Measurements from ENCODE around the gene DCT.

Gene DCT

DNA sequence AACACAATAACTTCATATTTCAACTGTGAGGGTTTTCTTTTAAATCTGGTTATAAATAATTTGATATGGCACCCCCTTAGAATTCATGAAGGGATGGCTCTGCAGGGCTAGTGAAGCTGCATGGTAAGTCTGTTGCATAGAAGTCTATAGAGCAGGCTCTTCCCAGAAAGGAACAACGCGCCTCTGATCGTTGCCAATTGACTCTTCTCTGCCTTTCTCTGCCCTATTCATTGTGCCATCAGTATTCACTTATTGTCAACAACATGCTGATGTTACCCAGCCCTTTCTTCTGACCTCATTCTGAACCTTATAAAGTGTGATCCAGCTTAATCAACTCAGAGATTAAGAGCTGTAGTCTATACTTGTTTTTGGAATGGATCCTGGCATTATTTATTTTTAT is 16.3 kb upstream of the DCT start:
- Histone ChIP-seq H3K4me1 (ENCODE audit: control insufficient read depth, insufficient read depth, low read length) (no peaks in the 10 kb centered on the region), H3K9ac (ENCODE audit: low read length) (no peak overlapping the region), H3K27ac (ENCODE audit: low read depth, low read length) (no peak overlapping the region), H3K27me3 (ENCODE audit: control insufficient read depth, insufficient read depth, low read length) (no peaks in the 10 kb centered on the region), H3K36me3 (ENCODE audit: control insufficient read depth, insufficient read depth, low read length) (no peaks in the 10 kb centered on the region), H3K4me3 (ENCODE audit: low read depth, low read length) (no peak overlapping the region), H3K9me3 (ENCODE audit: control insufficient read depth, insufficient read depth, low read depth, low read length) (no peaks in the 10 kb centered on the region)

DNA sequence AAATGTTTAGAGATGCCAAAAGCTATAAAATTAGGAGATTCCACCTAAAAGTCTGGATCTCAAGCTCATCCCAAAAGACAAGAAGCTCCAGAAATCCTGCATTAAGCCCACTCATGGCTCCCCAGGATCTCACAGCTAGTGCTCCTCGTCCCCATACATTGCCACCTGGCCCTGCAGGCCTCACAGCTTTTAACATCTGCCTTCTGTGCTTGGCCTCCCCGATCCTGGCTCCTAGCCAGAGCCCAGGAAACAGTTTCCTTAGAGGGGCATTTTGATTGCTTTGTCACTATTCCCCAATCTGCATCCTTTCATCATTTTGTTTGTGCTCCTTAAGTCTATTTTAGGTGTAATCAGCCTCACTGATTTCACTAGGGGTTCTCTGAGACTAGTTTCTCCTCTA is 14.5 kb upstream of the DCT start:
- H3K9ac ChIP-seq (ENCODE audit: low read length), result no peak overlapping the region
- no peak overlapping the region for H3K4me3 ChIP-seq (ENCODE audit: low read depth, low read length)
- no peaks in the 10 kb centered on the region for H3K4me1 ChIP-seq (ENCODE audit: control insufficient read depth, insufficient read depth, low read length)
- no peaks in the 10 kb centered on the region for H3K27me3 ChIP-seq (ENCODE audit: control insufficient read depth, insufficient read depth, low read length)
- H3K9me3 ChIP-seq (ENCODE audit: control insufficient read depth, insufficient read depth, low read depth, low read length), result no peaks in the 10 kb centered on the region
- no peaks in the 10 kb centered on the region for H3K36me3 ChIP-seq (ENCODE audit: control insufficient read depth, insufficient read depth, low read length)
- H3K27ac ChIP-seq (ENCODE audit: low read depth, low read length), result no peak overlapping the region

DNA sequence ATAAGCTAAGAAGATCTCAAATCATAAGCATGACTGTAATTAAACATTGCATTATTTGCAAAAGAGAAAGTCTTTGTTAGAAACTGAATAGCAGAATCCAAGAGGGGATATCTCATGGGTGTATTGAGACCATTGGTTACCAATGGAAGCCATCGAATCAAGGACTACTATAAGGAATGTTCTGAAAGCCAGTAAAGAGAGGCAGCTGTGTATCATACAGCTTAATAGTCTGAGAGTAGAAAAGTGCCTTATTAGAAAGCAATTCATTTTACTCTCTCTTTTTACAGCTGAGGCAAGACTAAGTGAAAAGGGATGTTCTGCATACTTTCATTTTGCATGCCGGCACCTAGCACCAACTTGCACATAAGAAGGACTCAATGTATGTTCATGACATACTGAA is 7.6 kb upstream of the DCT start:
- peaks cover 8% of the 10 kb centered on the region; the same call in 1 of the 2 replicates for H3K27me3 ChIP-seq (ENCODE audit: control insufficient read depth, insufficient read depth, low read length)
- no peaks in the 10 kb centered on the region for H3K4me1 ChIP-seq (ENCODE audit: control insufficient read depth, insufficient read depth, low read length)
- no peak overlapping the region for H3K9ac ChIP-seq (ENCODE audit: low read length)
- no peak overlapping the region for H3K4me3 ChIP-seq (ENCODE audit: low read depth, low read length)
- H3K27ac ChIP-seq (ENCODE audit: low read depth, low read length), result no peak overlapping the region
- no peaks in the 10 kb centered on the region for H3K36me3 ChIP-seq (ENCODE audit: control insufficient read depth, insufficient read depth, low read length)
- no peaks in the 10 kb centered on the region for H3K9me3 ChIP-seq (ENCODE audit: control insufficient read depth, insufficient read depth, low read depth, low read length)

DNA sequence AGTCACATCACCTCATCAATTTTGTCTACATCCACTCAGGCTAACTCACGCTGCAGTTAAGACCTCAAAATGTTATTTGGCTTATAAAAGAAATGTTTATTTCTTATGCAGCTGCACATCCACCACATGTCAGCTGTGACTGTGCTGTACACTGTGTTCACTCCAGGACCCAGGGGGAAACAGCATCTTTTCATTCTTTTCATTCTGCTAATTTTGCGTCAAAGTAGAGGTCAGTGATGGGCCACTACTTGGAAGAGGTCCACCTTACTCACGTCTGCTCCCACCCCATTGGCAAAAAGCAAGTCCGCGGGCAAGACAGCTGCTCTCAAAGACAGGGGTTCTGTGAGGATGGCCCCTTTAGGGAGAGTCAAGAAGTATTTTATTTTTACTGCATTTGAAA is 4.5 kb upstream of the DCT start:
- H3K9me3 ChIP-seq (ENCODE audit: control insufficient read depth, insufficient read depth, low read depth, low read length), result no peaks in the 10 kb centered on the region
- H3K27me3 ChIP-seq (ENCODE audit: control insufficient read depth, insufficient read depth, low read length), result peaks cover 8% of the 10 kb centered on the region; the same call in 1 of the 2 replicates
- no peak overlapping the region for H3K27ac ChIP-seq (ENCODE audit: low read depth, low read length)
- no peaks in the 10 kb centered on the region for H3K36me3 ChIP-seq (ENCODE audit: control insufficient read depth, insufficient read depth, low read length)
- no peak overlapping the region for H3K4me3 ChIP-seq (ENCODE audit: low read depth, low read length)
- no peak overlapping the region for H3K9ac ChIP-seq (ENCODE audit: low read length)
- no peaks in the 10 kb centered on the region for H3K4me1 ChIP-seq (ENCODE audit: control insufficient read depth, insufficient read depth, low read length)

DNA sequence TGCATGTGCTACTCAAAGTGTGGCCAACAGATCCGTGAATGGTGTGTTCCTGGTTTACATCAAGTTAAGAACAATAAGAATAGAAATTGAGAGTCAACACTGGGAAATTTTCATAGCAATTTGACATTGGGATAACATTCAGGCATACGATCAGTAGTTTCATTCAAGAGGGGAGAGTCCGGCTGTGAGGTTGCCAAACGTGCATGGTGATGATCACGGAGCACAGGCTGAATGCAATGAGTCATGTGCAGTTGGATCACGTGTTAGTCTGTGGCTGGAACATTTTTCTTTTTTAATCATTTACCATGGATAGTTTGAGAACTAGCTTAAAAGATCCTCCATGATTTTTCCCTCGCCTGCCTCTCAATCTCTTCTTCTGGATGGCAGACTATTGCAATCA is 2.5 kb upstream of the DCT start:
- Histone ChIP-seq H3K27ac (ENCODE audit: low read depth, low read length) (no peak overlapping the region), H3K4me3 (ENCODE audit: low read depth, low read length) (no peak overlapping the region), H3K4me1 (ENCODE audit: control insufficient read depth, insufficient read depth, low read length) (no peaks in the 10 kb centered on the region), H3K9ac (ENCODE audit: low read length) (no peak overlapping the region), H3K27me3 (ENCODE audit: control insufficient read depth, insufficient read depth, low read length) (peaks cover 1% of the 10 kb centered on the region; the same call in 1 of the 2 replicates), H3K36me3 (ENCODE audit: control insufficient read depth, insufficient read depth, low read length) (no peaks in the 10 kb centered on the region), H3K9me3 (ENCODE audit: control insufficient read depth, insufficient read depth, low read depth, low read length) (no peaks in the 10 kb centered on the region)

GRCh38 chr13:94480672-94481145 is 1.2 kb upstream of the DCT start:
- H3K4me1 ChIP-seq (ENCODE audit: control insufficient read depth, insufficient read depth, low read length), result no peaks in the 10 kb centered on the region
- H3K9ac ChIP-seq (ENCODE audit: low read length), result no peak overlapping the region
- H3K36me3 ChIP-seq (ENCODE audit: control insufficient read depth, insufficient read depth, low read length), result no peaks in the 10 kb centered on the region
- no peaks in the 10 kb centered on the region for H3K9me3 ChIP-seq (ENCODE audit: control insufficient read depth, insufficient read depth, low read depth, low read length)
- H3K27me3 ChIP-seq (ENCODE audit: control insufficient read depth, insufficient read depth, low read length), result no peaks in the 10 kb centered on the region; the same call in 1 of the 2 replicates
- H3K4me3 ChIP-seq (ENCODE audit: low read depth, low read length), result no peak overlapping the region
- no peak overlapping the region for H3K27ac ChIP-seq (ENCODE audit: low read depth, low read length)

DNA sequence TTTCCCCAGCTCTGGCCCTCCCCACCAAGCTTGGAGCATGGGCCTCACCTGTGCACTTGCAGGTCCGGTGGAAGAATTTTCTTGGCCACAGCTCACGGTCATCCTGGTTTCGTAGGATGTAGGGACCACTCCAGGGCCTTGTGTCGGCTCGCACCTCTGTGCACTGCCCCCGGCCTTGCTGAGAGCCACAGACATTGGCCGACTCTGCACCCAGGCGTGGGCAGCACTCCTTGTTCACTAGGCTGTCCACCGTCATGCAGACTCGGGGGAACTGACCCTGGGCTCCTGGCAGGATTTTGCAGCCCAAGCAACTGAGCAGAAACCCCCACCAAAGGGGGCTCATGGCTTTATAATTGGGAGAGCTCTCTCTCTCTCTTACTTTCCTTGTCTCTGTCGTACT is 569 bp downstream of the DCT start:
- H3K27me3 ChIP-seq (ENCODE audit: control insufficient read depth, insufficient read depth, low read length), result no peaks in the 10 kb centered on the region; the same call in 1 of the 2 replicates
- no peak overlapping the region for H3K9ac ChIP-seq (ENCODE audit: low read length)
- no peaks in the 10 kb centered on the region for H3K9me3 ChIP-seq (ENCODE audit: control insufficient read depth, insufficient read depth, low read depth, low read length)
- H3K27ac ChIP-seq (ENCODE audit: low read depth, low read length), result no peak overlapping the region
- no peaks in the 10 kb centered on the region for H3K4me1 ChIP-seq (ENCODE audit: control insufficient read depth, insufficient read depth, low read length)
- H3K36me3 ChIP-seq (ENCODE audit: control insufficient read depth, insufficient read depth, low read length), result no peaks in the 10 kb centered on the region
- no peak overlapping the region for H3K4me3 ChIP-seq (ENCODE audit: low read depth, low read length)

DNA sequence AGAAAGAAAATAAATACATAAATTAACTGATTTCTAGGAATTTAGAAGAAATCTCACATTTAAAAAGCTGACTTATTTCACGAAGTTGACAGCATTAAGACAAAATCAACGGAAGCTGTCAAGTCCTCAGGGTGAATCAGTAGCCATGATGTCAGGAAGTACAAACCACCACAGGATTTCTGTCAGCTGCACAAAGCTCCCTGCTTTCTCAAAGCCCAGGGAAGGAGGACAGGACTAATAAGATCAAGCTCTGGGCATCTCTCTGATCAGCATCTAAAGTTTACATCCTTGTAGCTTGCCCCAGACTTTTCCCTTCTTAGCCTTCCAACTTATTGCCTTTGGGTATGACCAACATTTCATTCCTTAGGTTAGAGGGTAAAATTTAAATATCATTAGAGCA is 9.4 kb downstream of the DCT start:
- H3K4me1 ChIP-seq (ENCODE audit: control insufficient read depth, insufficient read depth, low read length), result no peaks in the 10 kb centered on the region
- no peak overlapping the region for H3K4me3 ChIP-seq (ENCODE audit: low read depth, low read length)
- no peaks in the 10 kb centered on the region for H3K27me3 ChIP-seq (ENCODE audit: control insufficient read depth, insufficient read depth, low read length)
- H3K9ac ChIP-seq (ENCODE audit: low read length), result no peak overlapping the region
- H3K9me3 ChIP-seq (ENCODE audit: control insufficient read depth, insufficient read depth, low read depth, low read length), result no peaks in the 10 kb centered on the region
- no peaks in the 10 kb centered on the region for H3K36me3 ChIP-seq (ENCODE audit: control insufficient read depth, insufficient read depth, low read length)
- no peak overlapping the region for H3K27ac ChIP-seq (ENCODE audit: low read depth, low read length)

DNA sequence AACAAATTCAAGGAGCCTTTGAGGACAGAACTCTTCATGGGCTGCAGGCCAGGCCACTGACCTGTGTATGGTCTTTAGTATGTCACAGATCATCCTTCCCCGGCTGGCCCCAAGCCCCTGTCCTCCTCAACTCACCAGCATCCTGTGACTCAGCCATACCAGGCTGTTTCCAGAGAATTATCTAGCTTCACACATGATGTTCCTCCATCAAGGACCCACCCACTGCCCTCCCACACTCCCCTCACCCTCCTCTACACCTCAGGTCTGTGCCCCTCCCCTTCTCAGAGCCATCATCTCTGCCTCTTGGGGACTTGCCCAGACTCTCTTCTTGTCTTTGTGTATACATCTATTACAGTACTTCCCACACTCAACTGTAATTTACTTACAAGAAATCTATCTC is 14.7 kb downstream of the DCT start:
- Histone ChIP-seq H3K36me3 (ENCODE audit: control insufficient read depth, insufficient read depth, low read length) (no peaks in the 10 kb centered on the region), H3K4me3 (ENCODE audit: low read depth, low read length) (no peak overlapping the region), H3K9ac (ENCODE audit: low read length) (no peak overlapping the region), H3K27me3 (ENCODE audit: control insufficient read depth, insufficient read depth, low read length) (no peaks in the 10 kb centered on the region), H3K4me1 (ENCODE audit: control insufficient read depth, insufficient read depth, low read length) (no peaks in the 10 kb centered on the region), H3K9me3 (ENCODE audit: control insufficient read depth, insufficient read depth, low read depth, low read length) (no peaks in the 10 kb centered on the region), H3K27ac (ENCODE audit: low read depth, low read length) (no peak overlapping the region)

GRCh38 chr13:94462670-94463069 is 16.8 kb downstream of the DCT start:
- Histone ChIP-seq H3K9me3 (ENCODE audit: control insufficient read depth, insufficient read depth, low read depth, low read length) (no peaks in the 10 kb centered on the region), H3K9ac (ENCODE audit: low read length) (no peak overlapping the region), H3K36me3 (ENCODE audit: control insufficient read depth, insufficient read depth, low read length) (no peaks in the 10 kb centered on the region), H3K4me3 (ENCODE audit: low read depth, low read length) (no peak overlapping the region), H3K4me1 (ENCODE audit: control insufficient read depth, insufficient read depth, low read length) (no peaks in the 10 kb centered on the region), H3K27me3 (ENCODE audit: control insufficient read depth, insufficient read depth, low read length) (no peaks in the 10 kb centered on the region), H3K27ac (ENCODE audit: low read depth, low read length) (no peak overlapping the region)

DNA sequence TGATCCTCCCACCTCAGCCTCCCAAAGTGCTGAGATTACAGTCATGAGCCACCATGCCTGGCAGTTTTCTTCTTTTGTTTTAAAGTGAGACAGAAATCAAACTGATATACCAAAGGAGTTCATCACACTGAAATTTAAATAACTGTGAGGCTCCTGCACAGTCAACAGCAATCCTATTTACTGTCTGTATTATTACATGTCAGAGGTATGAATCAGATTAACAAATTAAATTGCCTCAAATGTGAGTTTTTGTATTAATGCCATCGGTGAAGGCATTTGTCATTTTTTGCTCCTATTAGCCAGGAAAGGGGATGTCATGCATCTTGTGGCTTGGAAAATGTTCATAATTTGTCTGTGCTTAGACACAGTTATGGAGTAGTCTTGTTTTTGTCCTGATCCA is 20.4 kb downstream of the DCT start:
- Histone ChIP-seq H3K9me3 (ENCODE audit: control insufficient read depth, insufficient read depth, low read depth, low read length) (no peaks in the 10 kb centered on the region), H3K4me1 (ENCODE audit: control insufficient read depth, insufficient read depth, low read length) (no peaks in the 10 kb centered on the region), H3K36me3 (ENCODE audit: control insufficient read depth, insufficient read depth, low read length) (no peaks in the 10 kb centered on the region), H3K27me3 (ENCODE audit: control insufficient read depth, insufficient read depth, low read length) (no peaks in the 10 kb centered on the region), H3K27ac (ENCODE audit: low read depth, low read length) (no peak overlapping the region), H3K9ac (ENCODE audit: low read length) (no peak overlapping the region), H3K4me3 (ENCODE audit: low read depth, low read length) (no peak overlapping the region)

GRCh38 chr13:94455414-94455813 is 24.1 kb downstream of the DCT start:
- Histone ChIP-seq H3K4me1 (ENCODE audit: control insufficient read depth, insufficient read depth, low read length) (no peaks in the 10 kb centered on the region), H3K27me3 (ENCODE audit: control insufficient read depth, insufficient read depth, low read length) (no peaks in the 10 kb centered on the region), H3K9ac (ENCODE audit: low read length) (no peak overlapping the region), H3K4me3 (ENCODE audit: low read depth, low read length) (no peak overlapping the region), H3K36me3 (ENCODE audit: control insufficient read depth, insufficient read depth, low read length) (no peaks in the 10 kb centered on the region), H3K27ac (ENCODE audit: low read depth, low read length) (no peak overlapping the region), H3K9me3 (ENCODE audit: control insufficient read depth, insufficient read depth, low read depth, low read length) (no peaks in the 10 kb centered on the region)
